ENCODE results near the gene AK8.
A peak's percentile ranks its signal among the peaks of the same experiment; 100 is the strongest.

Gene AK8

GRCh38 chr9:132863096-132863495 is 15.0 kb downstream of the AK8 start:
- peaks cover 0 to 7% of the 10 kb centered on the region in 2 donors for H3K4me1 ChIP-seq (ENCODE audit: control insufficient read depth in 2 of 2, insufficient read depth in 1 of 2, low read depth in 1 of 2, low read length in 2 of 2)
- H2BK5ac ChIP-seq (ENCODE audit: low read length) = no peak overlapping the region
- H3K18ac ChIP-seq (ENCODE audit: low read length) = no peak overlapping the region
- no peak for DNase-seq (ENCODE audit: low spot score)
- no peaks in the 10 kb centered on the region for H3K27me3 ChIP-seq (ENCODE audit: control insufficient read depth in 3 of 3, insufficient read depth in 3 of 3, low read depth in 1 of 3, low read length in 3 of 3)
- no peak overlapping the region for H3K4me2 ChIP-seq (ENCODE audit: insufficient read depth, low read length, poor library complexity, severe bottlenecking)
- no peak overlapping the region for H3K27ac ChIP-seq (replicated peaks; ENCODE audit: low read length)
- no peak overlapping the region for H2BK120ac ChIP-seq (ENCODE audit: low read depth, low read length)
- no peaks in the 10 kb centered on the region for H3K36me3 ChIP-seq (replicated peaks in 1 of 2; ENCODE audit: control insufficient read depth in 2 of 2, insufficient read depth in 2 of 2, low read length in 2 of 2)
- H3K23ac ChIP-seq (ENCODE audit: low read depth, low read length, poor library complexity) = no peak overlapping the region
- no peak overlapping the region for H2AFZ ChIP-seq (ENCODE audit: low read length)
- no CpG with 5 or more reads among the region's 12 CpGs for WGBS, 2 donors (ENCODE audit: extremely low coverage in 2 of 2, insufficient read length in 2 of 2, insufficient replicate concordance in 1 of 2)
- H2BK12ac ChIP-seq (ENCODE audit: low read length) = no peak overlapping the region
- no peaks in the 10 kb centered on the region for H3K79me1 ChIP-seq (ENCODE audit: low read depth, low read length)
- H2BK15ac ChIP-seq (ENCODE audit: low read length) = no peak overlapping the region
- H4K8ac ChIP-seq (ENCODE audit: low read depth, low read length) = no peak overlapping the region
- H3K14ac ChIP-seq (ENCODE audit: low read length) = no peak overlapping the region
- H3K4ac ChIP-seq (ENCODE audit: low read length) = no peak overlapping the region
- H2AK5ac ChIP-seq (ENCODE audit: low read depth, low read length) = no peak overlapping the region
- no peak overlapping the region for H4K91ac ChIP-seq (ENCODE audit: low read depth, low read length, poor library complexity)
- H3K9ac ChIP-seq (ENCODE audit: low read depth, low read length, poor library complexity) = no peak overlapping the region
- no peak overlapping the region for H3K4me3 ChIP-seq (ENCODE audit: low read length in 2 of 2)
- H3K9me3 ChIP-seq (replicated peaks in 1 of 2; ENCODE audit: control insufficient read depth in 2 of 2, insufficient read depth in 1 of 2, low read depth in 1 of 2, low read length in 2 of 2) = no peaks in the 10 kb centered on the region

DNA sequence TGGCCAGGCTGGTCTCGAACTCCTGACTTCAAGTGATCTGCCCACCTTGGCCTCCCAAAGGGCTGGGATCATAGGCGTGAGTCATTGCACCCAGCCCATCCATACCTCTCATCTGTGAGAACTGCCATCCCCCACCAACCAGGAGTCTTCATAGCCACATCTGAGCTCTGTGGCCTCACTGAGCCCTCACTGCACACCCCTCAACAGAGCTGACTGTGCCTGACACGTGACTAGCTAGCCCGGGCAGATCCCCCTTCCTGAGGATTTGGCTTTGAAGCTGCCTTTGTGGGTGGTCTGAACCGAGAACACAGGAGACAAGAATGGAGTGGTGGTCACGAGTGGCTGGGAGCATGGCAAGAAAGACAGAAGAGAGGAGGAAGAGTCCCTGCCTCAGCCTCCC is 15.6 kb downstream of the AK8 start:
- no peak overlapping the region for H2AK5ac ChIP-seq (ENCODE audit: low read depth, low read length)
- no peak overlapping the region for H3K4me3 ChIP-seq (ENCODE audit: low read length in 2 of 2)

GRCh38 chr9:132861666-132862065 is 16.4 kb downstream of the AK8 start:
- Histone ChIP-seq H2BK120ac (ENCODE audit: low read depth, low read length) (no peak overlapping the region), H4K91ac (ENCODE audit: low read depth, low read length, poor library complexity) (no peak overlapping the region), H3K9me3 (replicated peaks in 1 of 2; ENCODE audit: control insufficient read depth in 2 of 2, insufficient read depth in 1 of 2, low read depth in 1 of 2, low read length in 2 of 2) (no peaks in the 10 kb centered on the region), H2BK15ac (ENCODE audit: low read length) (no peak overlapping the region), H3K4ac (ENCODE audit: low read length) (no peak overlapping the region), H3K9ac (ENCODE audit: low read depth, low read length, poor library complexity) (peak overlapping the region; percentile 12), H3K79me1 (ENCODE audit: low read depth, low read length) (no peaks in the 10 kb centered on the region), H2BK12ac (ENCODE audit: low read length) (no peak overlapping the region), H3K14ac (ENCODE audit: low read length) (no peak overlapping the region), H4K8ac (ENCODE audit: low read depth, low read length) (no peak overlapping the region), H3K4me3 (ENCODE audit: low read length in 2 of 2) (no peak overlapping the region), H3K4me1 (ENCODE audit: control insufficient read depth in 2 of 2, insufficient read depth in 1 of 2, low read depth in 1 of 2, low read length in 2 of 2) (peaks cover 13 to 17% of the 10 kb centered on the region in 2 donors), H3K27ac (replicated peaks; ENCODE audit: low read length) (no peak overlapping the region), H2BK5ac (ENCODE audit: low read length) (peak overlapping the region; percentile 43), H3K27me3 (ENCODE audit: control insufficient read depth in 3 of 3, insufficient read depth in 3 of 3, low read depth in 1 of 3, low read length in 3 of 3) (no peaks in the 10 kb centered on the region), H3K4me2 (ENCODE audit: insufficient read depth, low read length, poor library complexity, severe bottlenecking) (no peak overlapping the region), H3K36me3 (replicated peaks in 1 of 2; ENCODE audit: control insufficient read depth in 2 of 2, insufficient read depth in 2 of 2, low read length in 2 of 2) (no peaks in the 10 kb centered on the region), H3K18ac (ENCODE audit: low read length) (no peak overlapping the region), H2AK5ac (ENCODE audit: low read depth, low read length) (no peak overlapping the region), H3K23ac (ENCODE audit: low read depth, low read length, poor library complexity) (no peak overlapping the region), H2AFZ (ENCODE audit: low read length) (no peak overlapping the region)
- no CpG with 5 or more reads among the region's 3 CpGs for WGBS, 2 donors (ENCODE audit: extremely low coverage in 2 of 2, insufficient read length in 2 of 2, insufficient replicate concordance in 1 of 2)
- DNase-seq (ENCODE audit: low spot score) = no peak

More for the DNA sequence above, 15.6 kb downstream of the AK8 start:
- Histone ChIP-seq H3K36me3 (replicated peaks in 1 of 2; ENCODE audit: control insufficient read depth in 2 of 2, insufficient read depth in 2 of 2, low read length in 2 of 2) (no peaks in the 10 kb centered on the region), H2BK12ac (ENCODE audit: low read length) (no peak overlapping the region), H4K91ac (ENCODE audit: low read depth, low read length, poor library complexity) (peak overlapping the region; percentile 16), H2AFZ (ENCODE audit: low read length) (no peak overlapping the region), H3K4ac (ENCODE audit: low read length) (no peak overlapping the region), H3K4me1 (ENCODE audit: control insufficient read depth in 2 of 2, insufficient read depth in 1 of 2, low read depth in 1 of 2, low read length in 2 of 2) (peaks cover 5 to 12% of the 10 kb centered on the region in 2 donors), H3K27ac (replicated peaks; ENCODE audit: low read length) (no peak overlapping the region), H3K23ac (ENCODE audit: low read depth, low read length, poor library complexity) (no peak overlapping the region), H3K14ac (ENCODE audit: low read length) (no peak overlapping the region), H2BK5ac (ENCODE audit: low read length) (no peak overlapping the region), H3K18ac (ENCODE audit: low read length) (no peak overlapping the region), H3K9me3 (replicated peaks in 1 of 2; ENCODE audit: control insufficient read depth in 2 of 2, insufficient read depth in 1 of 2, low read depth in 1 of 2, low read length in 2 of 2) (no peaks in the 10 kb centered on the region), H3K79me1 (ENCODE audit: low read depth, low read length) (no peaks in the 10 kb centered on the region), H4K8ac (ENCODE audit: low read depth, low read length) (no peak overlapping the region), H3K4me2 (ENCODE audit: insufficient read depth, low read length, poor library complexity, severe bottlenecking) (no peak overlapping the region), H2BK120ac (ENCODE audit: low read depth, low read length) (no peak overlapping the region), H2BK15ac (ENCODE audit: low read length) (no peak overlapping the region), H3K9ac (ENCODE audit: low read depth, low read length, poor library complexity) (no peak overlapping the region), H3K27me3 (ENCODE audit: control insufficient read depth in 3 of 3, insufficient read depth in 3 of 3, low read depth in 1 of 3, low read length in 3 of 3) (no peaks in the 10 kb centered on the region)
- whole genome bisulfite sequencing, 2 donors (ENCODE audit: extremely low coverage in 2 of 2, insufficient read length in 2 of 2, insufficient replicate concordance in 1 of 2) = no CpG with 5 or more reads among the region's 6 CpGs
- no peak for DNase-seq (ENCODE audit: low spot score)

DNA sequence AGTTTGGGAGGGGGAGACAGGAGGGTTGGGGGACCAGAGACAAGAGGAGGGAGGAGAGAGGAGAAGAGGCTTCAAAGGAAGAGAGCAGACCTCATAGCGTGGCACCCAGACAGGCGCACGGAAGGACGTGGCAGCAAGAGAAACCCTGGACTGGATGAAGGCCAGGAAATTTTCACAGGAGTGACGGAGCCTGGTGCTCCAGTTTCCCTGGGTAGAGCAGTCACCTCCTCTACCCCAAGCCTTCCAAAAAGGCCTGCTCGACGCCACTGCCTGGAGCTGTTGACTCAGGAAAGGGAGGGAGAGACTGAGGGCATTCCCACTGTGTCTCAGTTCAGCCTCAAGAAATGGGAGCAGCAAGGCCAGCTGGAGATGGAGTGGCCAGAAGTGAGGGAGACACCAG is 19.3 kb downstream of the AK8 start:
- Histone ChIP-seq H4K8ac (ENCODE audit: low read depth, low read length) (no peak overlapping the region), H4K91ac (ENCODE audit: low read depth, low read length, poor library complexity) (no peak overlapping the region), H3K4me2 (ENCODE audit: insufficient read depth, low read length, poor library complexity, severe bottlenecking) (no peak overlapping the region), H3K4me1 (ENCODE audit: control insufficient read depth in 2 of 2, insufficient read depth in 1 of 2, low read depth in 1 of 2, low read length in 2 of 2) (peaks cover 13 to 17% of the 10 kb centered on the region in 2 donors), H3K18ac (ENCODE audit: low read length) (no peak overlapping the region), H2AFZ (ENCODE audit: low read length) (no peak overlapping the region), H3K27me3 (ENCODE audit: control insufficient read depth in 3 of 3, insufficient read depth in 3 of 3, low read depth in 1 of 3, low read length in 3 of 3) (no peaks in the 10 kb centered on the region), H3K9ac (ENCODE audit: low read depth, low read length, poor library complexity) (no peak overlapping the region), H3K9me3 (replicated peaks in 1 of 2; ENCODE audit: control insufficient read depth in 2 of 2, insufficient read depth in 1 of 2, low read depth in 1 of 2, low read length in 2 of 2) (no peaks in the 10 kb centered on the region), H3K79me1 (ENCODE audit: low read depth, low read length) (no peaks in the 10 kb centered on the region), H2BK5ac (ENCODE audit: low read length) (no peak overlapping the region), H3K4me3 (ENCODE audit: low read length in 2 of 2) (no peak overlapping the region), H3K14ac (ENCODE audit: low read length) (no peak overlapping the region), H2BK12ac (ENCODE audit: low read length) (no peak overlapping the region), H3K36me3 (replicated peaks in 1 of 2; ENCODE audit: control insufficient read depth in 2 of 2, insufficient read depth in 2 of 2, low read length in 2 of 2) (no peaks in the 10 kb centered on the region), H3K23ac (ENCODE audit: low read depth, low read length, poor library complexity) (no peak overlapping the region), H3K27ac (replicated peaks; ENCODE audit: low read length) (no peak overlapping the region), H3K4ac (ENCODE audit: low read length) (no peak overlapping the region), H2AK5ac (ENCODE audit: low read depth, low read length) (no peak overlapping the region), H2BK15ac (ENCODE audit: low read length) (peak overlapping the region; percentile 5), H2BK120ac (ENCODE audit: low read depth, low read length) (no peak overlapping the region)
- WGBS, 2 donors (ENCODE audit: extremely low coverage in 2 of 2, insufficient read length in 2 of 2, insufficient replicate concordance in 1 of 2) = no CpG with 5 or more reads among the region's 7 CpGs
- DNase-seq (ENCODE audit: low spot score) = no peak

All from neuronal stem cell (in vitro differentiated cells).